Tibial nerve (tissue), 4 donors: ENCODE measurements around the gene NR2F2. TPM values are rescaled to one million over a fixed set of nuclear protein-coding genes. Genes with fewer than 3 reads are reported as not detected.

Experiments used
- DNase-seq, 2 donors: peaks; one replicate each; pipeline ENCODE4 v3.0.0-alpha.2; 2019; ENCODE audit warnings: low spot score in 2 of 2
- H3K27ac ChIP-seq, 4 donors: fragments of 200-600 bp; sonication (generic) in 3 of 4; one replicate each; pipeline ENCODE4 v1.5.1; 2017 to 2019; ENCODE audit warnings: mild to moderate bottlenecking in 1 of 4
- H3K27me3 ChIP-seq, 2 donors: fragments of 200-600 bp; sonication (generic) in 1 of 2; one replicate each; pipeline versions ENCODE4 v1.5.1 to v1.6.0; 2017 to 2019
- H3K36me3 ChIP-seq, 3 donors: fragments of 200-600 bp; sonication (generic); one replicate each; pipeline ENCODE4 v1.5.1; 2018 to 2019
- H3K4me1 ChIP-seq, 4 donors: fragments of 200-600 bp; sonication (generic) in 3 of 4; one replicate each; pipeline ENCODE4 v1.5.1; 2017 to 2019
- H3K4me3 ChIP-seq, 4 donors: fragments of 200-600 bp; sonication (generic) in 3 of 4; one replicate each; pipeline ENCODE4 v1.5.1; 2017 to 2019; ENCODE audit warnings: mild to moderate bottlenecking in 1 of 4, moderate library complexity in 1 of 4
- H3K9me3 ChIP-seq, 4 donors: fragments of 200-600 bp; sonication (generic) in 3 of 4; one replicate each; pipeline ENCODE4 v1.5.1; 2017 to 2019
- EP300 ChIP-seq, 2 donors: sonication (generic); formaldehyde crosslinking; IDR thresholded peaks; one replicate each; pipeline ENCODE4 v1.6.1; 2017; ENCODE audit warnings: antibody characterized with exemption in 2 of 2, mild to moderate bottlenecking in 1 of 2
- POLR2A ChIP-seq, 2 donors: fragments of 450-650 bp; IDR thresholded peaks; one replicate each; pipeline ENCODE4 v1.6.1; 2017; ENCODE audit warnings: antibody characterized with exemption in 2 of 2, mild to moderate bottlenecking in 2 of 2, moderate library complexity in 2 of 2
- WGBS, 2 donors: methylation state at CpG; one replicate each; pipeline ENCODE4 v1.1.5; 2018; 5-methylcytosine and 5-hydroxymethylcytosine counted together
- total RNA-seq, 4 donors: library from RNA; depleted of rRNA; stranded (reverse); fragments of >200 nt; gene quantifications; one replicate each; pipeline ENCODE4 v1.1.0, GENCODE V29; 2016
- TF ChIP-seq, protein P1 (sequence below), 5 experiments: fragments of 200-600 bp in 3 of 5; fragments of 450-650 bp in 2 of 5; sonication (generic) in 3 of 5; IDR thresholded peaks; one replicate each; pipeline ENCODE4 v1.5.1; 2016 to 2019; ENCODE audit warnings: antibody characterized with exemption in 5 of 5, mild to moderate bottlenecking in 3 of 5, moderate library complexity in 2 of 5

The NR2F2 gene
- total RNA-seq, result 100 to 1,000 TPM in 3 of 4 donors, 10 to 100 TPM in 1; 70.8 to 129 (median 124) TPM

GRCh38 chr15:96330450-96331143 lies at the start of gene NR2F2:
TSS of gene NR2F2 (plus strand) at chr15:96330700. CDS start at chr15:96332106, 1,406 bp downstream.
- H3K9me3 ChIP-seq, result no peaks in the 10 kb centered on the region
- TF ChIP-seq, protein P1, sequence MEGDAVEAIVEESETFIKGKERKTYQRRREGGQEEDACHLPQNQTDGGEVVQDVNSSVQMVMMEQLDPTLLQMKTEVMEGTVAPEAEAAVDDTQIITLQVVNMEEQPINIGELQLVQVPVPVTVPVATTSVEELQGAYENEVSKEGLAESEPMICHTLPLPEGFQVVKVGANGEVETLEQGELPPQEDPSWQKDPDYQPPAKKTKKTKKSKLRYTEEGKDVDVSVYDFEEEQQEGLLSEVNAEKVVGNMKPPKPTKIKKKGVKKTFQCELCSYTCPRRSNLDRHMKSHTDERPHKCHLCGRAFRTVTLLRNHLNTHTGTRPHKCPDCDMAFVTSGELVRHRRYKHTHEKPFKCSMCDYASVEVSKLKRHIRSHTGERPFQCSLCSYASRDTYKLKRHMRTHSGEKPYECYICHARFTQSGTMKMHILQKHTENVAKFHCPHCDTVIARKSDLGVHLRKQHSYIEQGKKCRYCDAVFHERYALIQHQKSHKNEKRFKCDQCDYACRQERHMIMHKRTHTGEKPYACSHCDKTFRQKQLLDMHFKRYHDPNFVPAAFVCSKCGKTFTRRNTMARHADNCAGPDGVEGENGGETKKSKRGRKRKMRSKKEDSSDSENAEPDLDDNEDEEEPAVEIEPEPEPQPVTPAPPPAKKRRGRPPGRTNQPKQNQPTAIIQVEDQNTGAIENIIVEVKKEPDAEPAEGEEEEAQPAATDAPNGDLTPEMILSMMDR (IDR thresholded peaks at IDR 0.05), result peak in 1 of 5 experiments; percentile 33
- TF ChIP-seq POLR2A (IDR thresholded peaks at IDR 0.05) (peak; percentile 90 to 95), EP300 (IDR thresholded peaks at IDR 0.05) (peak; percentile 63 to 99)
- peak; percentile 97 to 98 for DNase-seq
- H3K27ac ChIP-seq, result peak within 1 kb of the TSS; percentile 95 to 100 (median 98)
- peaks cover 7 to 43% (median 10%) of the 10 kb centered on the region in 3 donors for H3K36me3 ChIP-seq
- 1% methylated on average over 47 to 69 of the region's 78 CpGs for WGBS, 2 donors
- H3K27me3 ChIP-seq, result no peaks in the 10 kb centered on the region
- peak within 1 kb of the TSS; percentile 65 to 89 (median 74) for H3K4me3 ChIP-seq
- H3K4me1 ChIP-seq, result peaks cover 0 to 8% (median 0%) of the 10 kb centered on the region in 4 donors

DNA sequence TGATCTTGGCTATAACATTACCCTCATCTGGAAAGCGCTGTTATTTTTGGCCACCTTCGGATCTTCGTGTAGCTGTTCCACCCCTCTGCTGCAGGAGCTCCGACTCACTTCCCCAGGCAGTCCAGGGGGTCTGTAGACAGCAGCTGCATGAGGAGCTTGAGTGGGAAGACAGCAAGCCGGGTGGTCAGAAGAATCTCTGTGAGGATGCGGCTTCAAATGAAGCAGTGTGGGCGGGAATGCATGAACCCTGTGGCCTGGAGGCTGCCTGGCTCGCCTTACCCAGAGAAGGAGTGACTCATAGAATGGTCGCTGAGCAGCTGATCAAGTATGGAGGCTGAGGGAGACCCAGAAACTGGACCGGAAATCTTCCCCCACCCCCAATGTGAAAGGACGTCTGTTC lies 45.2 kb upstream of the NR2F2 start:
- peaks cover 0 to 42% (median 0%) of the 10 kb centered on the region in 3 donors for H3K36me3 ChIP-seq
- peak in 1 of 2 donors; percentile 48 for DNase-seq
- peaks cover 0 to 33% (median 8%) of the 10 kb centered on the region in 4 donors for H3K4me1 ChIP-seq
- peak overlapping the region in 2 of 4 donors; percentile 63 to 77 for H3K27ac ChIP-seq
- WGBS, 2 donors, result 20 to 51% methylated on average over 11 of the region's 11 CpGs
- H3K4me3 ChIP-seq, result no peak overlapping the region
- TF ChIP-seq, protein P1 (IDR thresholded peaks at IDR 0.05), result no peak
- TF ChIP-seq POLR2A (IDR thresholded peaks at IDR 0.05) (no peak), EP300 (IDR thresholded peaks at IDR 0.05) (no peak)
- H3K9me3 ChIP-seq, result no peaks in the 10 kb centered on the region
- H3K27me3 ChIP-seq, result no peaks in the 10 kb centered on the region

DNA sequence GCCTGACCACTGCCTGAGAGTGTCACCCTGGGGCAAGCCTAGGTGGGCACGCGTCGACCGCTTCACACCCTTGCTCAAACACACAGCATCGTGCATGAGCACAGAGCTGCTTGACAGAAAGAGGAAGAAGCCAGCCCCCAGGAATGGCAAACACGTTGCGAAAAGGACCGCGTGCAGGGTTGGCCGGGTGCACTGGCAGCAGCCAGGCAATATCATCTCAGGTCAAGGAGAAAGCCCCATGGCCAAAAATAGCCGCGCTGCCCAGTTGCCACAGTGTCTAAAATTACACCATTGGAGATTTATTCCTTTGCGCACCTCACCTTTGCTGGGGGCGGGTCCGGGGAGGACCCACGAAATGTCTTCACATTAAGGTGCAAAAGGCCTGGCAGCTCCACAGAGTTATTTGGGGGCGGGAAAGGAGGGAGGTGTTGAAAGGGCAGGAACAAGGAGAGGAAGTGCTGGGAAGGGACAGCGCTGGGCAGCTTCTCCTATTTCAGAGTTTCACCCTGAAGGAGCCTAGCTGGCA lies 44.7 kb upstream of the NR2F2 start:
- DNase-seq, result no peak
- TF ChIP-seq POLR2A (IDR thresholded peaks at IDR 0.05), result no peak
- TF ChIP-seq EP300 (IDR thresholded peaks at IDR 0.05), result no peak
- TF ChIP-seq, protein P1 (IDR thresholded peaks at IDR 0.05), result no peak
- no peaks in the 10 kb centered on the region for H3K9me3 ChIP-seq
- H3K4me1 ChIP-seq, result peaks cover 0 to 33% (median 8%) of the 10 kb centered on the region in 4 donors
- 69 to 70% methylated on average over 18 of the region's 18 CpGs for WGBS, 2 donors
- H3K27ac ChIP-seq, result peak overlapping the region in 2 of 4 donors; percentile 63 to 77
- H3K36me3 ChIP-seq, result peaks cover 0 to 40% (median 0%) of the 10 kb centered on the region in 3 donors
- no peaks in the 10 kb centered on the region for H3K27me3 ChIP-seq
- H3K4me3 ChIP-seq, result no peak overlapping the region

GRCh38 chr15:96290679-96291078 lies 39.8 kb upstream of the NR2F2 start:
- TF ChIP-seq POLR2A (IDR thresholded peaks at IDR 0.05) (no peak), EP300 (IDR thresholded peaks at IDR 0.05) (no peak)
- TF ChIP-seq, protein P1 (IDR thresholded peaks at IDR 0.05), result no peak
- WGBS, 2 donors, result 78 to 80% methylated on average over 5 of the region's 5 CpGs
- Histone ChIP-seq H3K36me3 (peaks cover 0 to 5% (median 0%) of the 10 kb centered on the region in 3 donors), H3K9me3 (no peaks in the 10 kb centered on the region), H3K4me3 (no peak overlapping the region), H3K27ac (no peak overlapping the region), H3K4me1 (peaks cover 0 to 15% (median under 1%) of the 10 kb centered on the region in 4 donors), H3K27me3 (no peaks in the 10 kb centered on the region)
- no peak for DNase-seq

- Histone ChIP-seq H3K9me3 (no peaks in the 10 kb centered on the region), H3K4me1 (no peaks in the 10 kb centered on the region), H3K27me3 (no peaks in the 10 kb centered on the region), H3K36me3 (peaks cover 0 to 5% (median 0%) of the 10 kb centered on the region in 3 donors), H3K4me3 (no peak overlapping the region), H3K27ac (no peak overlapping the region)
- DNase-seq, result no peak
- TF ChIP-seq, protein P1 (IDR thresholded peaks at IDR 0.05), result no peak
- no peak for TF ChIP-seq EP300 (IDR thresholded peaks at IDR 0.05)
- no peak for TF ChIP-seq POLR2A (IDR thresholded peaks at IDR 0.05)
- WGBS, 2 donors, result 79 to 83% methylated on average over 2 of the region's 2 CpGs
These were observed 37.9 kb upstream of the NR2F2 start for GRCh38 chr15:96292635-96293034.
